Measurements from ENCODE around the gene AFAP1. TPM values are rescaled to one million over a fixed set of nuclear protein-coding genes. Genes with fewer than 3 reads are reported as not detected.

Gene AFAP1
- total RNA-seq, 1 donor from 2014 or later: 84.9 TPM

DNA sequence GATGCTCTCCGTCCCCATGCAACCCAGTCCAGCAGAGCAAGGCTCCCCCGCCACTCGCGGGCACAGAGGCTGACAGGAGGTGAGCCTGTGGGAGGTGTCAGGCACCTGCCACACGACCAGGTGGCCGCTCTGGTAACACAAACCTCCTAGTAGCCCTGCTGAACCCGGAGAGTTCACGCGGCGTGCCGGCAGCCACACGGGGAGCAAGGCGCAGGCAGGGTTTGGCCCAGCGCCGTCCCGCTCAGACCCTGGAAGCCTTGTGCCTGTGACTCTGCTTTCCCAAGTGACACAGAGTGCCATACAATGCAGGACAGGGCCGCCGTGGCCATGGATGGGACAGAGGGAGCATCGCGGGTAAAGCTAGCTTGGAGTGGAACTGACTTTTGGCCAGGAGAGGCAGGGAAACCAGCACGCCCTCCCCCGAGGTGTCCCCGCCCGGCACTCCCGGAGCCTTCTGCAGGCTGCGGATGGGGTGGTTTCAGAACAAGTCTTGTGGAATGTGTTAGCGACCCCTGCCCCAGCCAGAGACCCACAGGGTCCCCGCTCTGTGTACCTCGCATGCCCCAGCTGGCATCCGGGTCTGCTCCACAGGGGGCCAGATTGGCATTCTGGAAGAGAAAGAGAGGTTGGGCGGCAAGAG is 44.7 kb upstream of the AFAP1 start:
- Histone ChIP-seq H3K4me3 (no peak overlapping the region), H3K4me1 (no peaks in the 10 kb centered on the region), H3K27ac (no peak overlapping the region), H3K27me3 (no peaks in the 10 kb centered on the region), H3K36me3 (no peaks in the 10 kb centered on the region), H3K9me3 (peaks cover under 1 to 4% of the 10 kb centered on the region in 2 donors)
- TF ChIP-seq CTCF (IDR thresholded peaks at IDR 0.05): no peak
- intact Hi-C loops (cut with DNase I): no loop called here
- no peak for DNase-seq (ENCODE audit: low spot score in 2 of 2)

GRCh38 chr4:7983296-7983695 is 43.6 kb upstream of the AFAP1 start:
- intact Hi-C loops (cut with DNase I): no loop called here

DNA sequence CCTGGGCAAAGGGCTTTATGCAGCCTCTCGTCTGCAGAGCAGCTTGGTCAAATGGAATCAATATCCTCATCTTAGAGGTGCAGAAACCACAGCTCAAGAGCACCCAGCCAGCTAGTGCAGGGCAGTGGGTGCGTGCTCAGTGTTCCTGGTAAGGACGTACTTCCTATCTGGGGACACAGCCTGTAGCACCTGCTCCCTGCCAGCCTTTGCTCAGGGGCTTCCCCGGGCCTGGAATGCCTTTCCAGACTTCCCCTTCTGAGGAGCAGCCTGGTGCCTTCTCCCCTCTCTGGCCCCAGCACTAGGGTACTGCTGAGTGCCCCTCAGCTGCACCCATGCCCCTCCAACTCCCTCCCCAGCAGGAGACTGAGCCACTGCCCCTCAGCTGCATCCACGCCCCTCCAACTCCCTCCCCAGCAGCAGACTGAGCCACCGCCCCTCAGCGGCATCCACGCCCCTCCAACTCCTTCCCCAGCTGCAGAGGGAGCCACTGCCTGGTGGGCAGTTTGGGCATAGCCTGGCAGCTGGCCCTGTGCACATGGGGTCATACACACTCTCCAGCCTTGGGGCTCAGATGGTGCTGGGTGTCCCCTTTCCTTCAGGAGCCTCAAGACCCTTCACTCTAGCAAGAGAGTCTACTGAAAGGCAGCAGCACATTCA is 42.2 kb upstream of the AFAP1 start:
- Histone ChIP-seq H3K9me3 (no peaks in the 10 kb centered on the region), H3K27me3 (no peaks in the 10 kb centered on the region), H3K4me3 (no peak overlapping the region), H3K36me3 (no peaks in the 10 kb centered on the region), H3K27ac (no peak overlapping the region), H3K4me1 (no peaks in the 10 kb centered on the region)
- intact Hi-C loops (cut with DNase I): no loop called here
- TF ChIP-seq CTCF (IDR thresholded peaks at IDR 0.05): no peak
- DNase-seq (ENCODE audit: low spot score in 2 of 2): no peak

More at GRCh38 chr4:7983296-7983695, 43.6 kb upstream of the AFAP1 start:
- H3K27ac ChIP-seq: no peak overlapping the region
- no peaks in the 10 kb centered on the region for H3K36me3 ChIP-seq
- TF ChIP-seq CTCF (IDR thresholded peaks at IDR 0.05): no peak
- no peaks in the 10 kb centered on the region for H3K9me3 ChIP-seq
- no peak for DNase-seq (ENCODE audit: low spot score in 2 of 2)
- H3K4me3 ChIP-seq: no peak overlapping the region
- H3K4me1 ChIP-seq: no peaks in the 10 kb centered on the region
- no peaks in the 10 kb centered on the region for H3K27me3 ChIP-seq

DNA sequence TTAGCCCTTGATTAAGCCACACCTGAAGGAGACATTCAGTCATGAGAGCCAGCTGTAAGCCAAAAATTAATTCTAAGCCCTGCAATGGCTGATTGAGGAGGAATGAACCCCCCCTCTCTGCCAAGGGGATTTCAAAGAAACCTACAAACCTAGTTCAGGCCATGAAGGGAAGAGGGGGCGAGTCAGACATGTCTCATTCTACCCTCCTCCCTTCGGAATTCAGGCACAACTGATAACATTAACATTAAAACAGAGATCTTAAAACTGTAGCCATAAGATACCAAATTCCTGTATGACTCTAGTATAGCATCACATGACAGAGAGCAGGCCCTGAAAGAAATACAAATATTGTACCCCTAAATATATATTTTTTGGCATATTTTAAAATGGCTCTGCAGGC is 40.4 kb upstream of the AFAP1 start:
- intact Hi-C loops (cut with DNase I): no loop called here
- no peaks in the 10 kb centered on the region for H3K36me3 ChIP-seq
- TF ChIP-seq CTCF (IDR thresholded peaks at IDR 0.05): no peak
- H3K27ac ChIP-seq: no peak overlapping the region
- no peaks in the 10 kb centered on the region for H3K4me1 ChIP-seq
- no peak for DNase-seq (ENCODE audit: low spot score in 2 of 2)
- H3K27me3 ChIP-seq: no peaks in the 10 kb centered on the region
- H3K9me3 ChIP-seq: no peaks in the 10 kb centered on the region
- no peak overlapping the region for H3K4me3 ChIP-seq

DNA sequence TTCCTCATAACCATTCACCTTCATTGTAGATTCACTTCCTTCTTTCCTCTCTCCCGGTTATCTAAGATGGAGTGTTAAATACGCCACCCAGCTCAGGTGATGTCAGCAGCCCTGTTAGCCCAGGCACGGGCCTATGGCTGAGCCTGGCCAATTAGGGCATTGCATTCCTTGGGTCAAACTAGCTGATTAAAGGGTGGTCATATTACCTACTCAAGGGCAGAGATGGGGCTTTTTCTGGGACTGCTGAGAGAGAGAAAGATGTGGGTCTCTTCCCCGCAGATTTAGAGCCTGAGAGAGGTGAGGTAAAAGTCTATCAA is 39.9 kb upstream of the AFAP1 start:
- no peak for DNase-seq (ENCODE audit: low spot score in 2 of 2)
- H3K4me3 ChIP-seq: no peak overlapping the region
- H3K36me3 ChIP-seq: no peaks in the 10 kb centered on the region
- no peak overlapping the region for H3K27ac ChIP-seq
- H3K4me1 ChIP-seq: no peaks in the 10 kb centered on the region
- H3K9me3 ChIP-seq: no peaks in the 10 kb centered on the region
- no peak for TF ChIP-seq CTCF (IDR thresholded peaks at IDR 0.05)
- H3K27me3 ChIP-seq: no peaks in the 10 kb centered on the region
- intact Hi-C loops (cut with DNase I): no loop called here
